D721Med (cell line): Measurements from ENCODE around the gene TEX9.
"Not testable (repeated sequence)": the region's sequence is repeated elsewhere in the genome, so short reads cannot be mapped to it uniquely, and the experiment has no call there.

Source experiments
- DNase-seq: peaks from one replicate; pipeline ENCODE4 v3.0.0; 2011; ENCODE audit warnings: low spot score; ENCODE audit not compliant: insufficient read length
- FAIRE-seq: peaks from 2 replicates; lab custom pipeline; 2011; peaks lifted over from hg19 to GRCh38; lab: Jason Lieb, UNC
- TF ChIP-seq, protein P1 (sequence below): IDR thresholded peaks from 2 replicates; pipeline ENCODE4 v1.5.1; 2012; ENCODE audit warnings: mild to moderate bottlenecking, control low read depth; ENCODE audit not compliant: insufficient read depth; ENCODE audit errors: missing control alignments

The TEX9 gene

DNA sequence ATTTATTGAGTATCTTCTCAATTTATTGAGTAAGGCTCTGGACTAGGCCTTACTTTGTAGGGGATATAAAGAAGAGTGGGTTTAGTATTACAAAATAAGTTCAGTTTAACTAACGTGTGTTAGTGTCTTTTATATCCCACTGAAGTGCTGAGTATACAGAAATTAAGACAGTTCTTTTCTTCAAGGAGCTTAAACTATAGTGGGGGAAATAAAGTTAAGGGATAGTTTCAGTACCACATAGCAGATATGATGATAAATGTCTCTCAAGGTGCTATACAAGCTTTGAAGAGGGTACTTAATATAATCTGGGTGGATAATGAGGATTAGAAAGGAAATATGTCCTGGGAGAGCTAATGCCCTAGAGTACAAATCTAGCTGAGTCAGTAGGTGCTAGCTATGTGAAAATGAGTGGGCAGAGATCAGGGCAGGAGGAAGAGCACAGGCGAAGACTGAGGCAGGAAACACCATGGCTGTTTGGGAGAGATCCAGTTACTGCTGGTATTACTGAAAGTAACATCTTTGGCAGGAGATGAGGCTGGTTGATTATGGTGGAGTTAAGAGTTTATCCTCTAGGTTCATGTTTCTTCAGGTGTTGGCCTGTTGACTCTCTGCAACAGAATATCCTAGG is 46.0 kb downstream of the TEX9 start:
- FAIRE-seq (peak; percentile 99), DNase-seq (no peak)
- TF ChIP-seq, protein P1, sequence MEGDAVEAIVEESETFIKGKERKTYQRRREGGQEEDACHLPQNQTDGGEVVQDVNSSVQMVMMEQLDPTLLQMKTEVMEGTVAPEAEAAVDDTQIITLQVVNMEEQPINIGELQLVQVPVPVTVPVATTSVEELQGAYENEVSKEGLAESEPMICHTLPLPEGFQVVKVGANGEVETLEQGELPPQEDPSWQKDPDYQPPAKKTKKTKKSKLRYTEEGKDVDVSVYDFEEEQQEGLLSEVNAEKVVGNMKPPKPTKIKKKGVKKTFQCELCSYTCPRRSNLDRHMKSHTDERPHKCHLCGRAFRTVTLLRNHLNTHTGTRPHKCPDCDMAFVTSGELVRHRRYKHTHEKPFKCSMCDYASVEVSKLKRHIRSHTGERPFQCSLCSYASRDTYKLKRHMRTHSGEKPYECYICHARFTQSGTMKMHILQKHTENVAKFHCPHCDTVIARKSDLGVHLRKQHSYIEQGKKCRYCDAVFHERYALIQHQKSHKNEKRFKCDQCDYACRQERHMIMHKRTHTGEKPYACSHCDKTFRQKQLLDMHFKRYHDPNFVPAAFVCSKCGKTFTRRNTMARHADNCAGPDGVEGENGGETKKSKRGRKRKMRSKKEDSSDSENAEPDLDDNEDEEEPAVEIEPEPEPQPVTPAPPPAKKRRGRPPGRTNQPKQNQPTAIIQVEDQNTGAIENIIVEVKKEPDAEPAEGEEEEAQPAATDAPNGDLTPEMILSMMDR, result no peak

DNA sequence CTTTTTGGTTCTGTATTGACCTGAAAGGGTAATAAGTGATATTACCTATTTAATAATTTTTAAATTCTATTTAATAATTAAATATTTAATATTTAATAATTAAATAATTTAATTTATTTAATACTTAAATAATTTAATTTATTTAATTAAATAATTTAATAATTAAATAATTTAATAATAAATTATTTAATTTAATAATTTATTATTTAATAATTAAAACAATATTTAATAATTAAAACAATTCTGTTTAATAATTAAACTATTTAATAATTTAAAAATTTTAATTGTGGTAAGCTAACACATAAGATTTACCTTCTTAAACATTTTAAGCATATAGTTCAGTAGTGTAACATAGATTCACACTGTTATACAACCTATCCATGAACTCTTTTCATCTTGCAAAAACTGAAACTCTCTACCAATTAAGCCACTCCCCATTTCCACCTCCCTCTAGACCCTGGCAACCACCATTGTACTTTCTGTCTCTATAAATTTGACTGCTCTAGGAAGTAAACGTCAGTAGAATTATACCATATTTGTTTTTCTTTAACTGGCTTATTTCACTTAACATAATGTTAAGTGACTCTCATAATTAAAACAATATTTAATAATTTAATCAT is 48.0 kb downstream of the TEX9 start:
- peak; percentile 61 for FAIRE-seq
- not testable (repeated sequence) for DNase-seq

GRCh38 chr15:56425276-56425675 is 60.0 kb downstream of the TEX9 start:
- DNase-seq, result no peak
- no peak for FAIRE-seq
- TF ChIP-seq, protein P1, result no peak

GRCh38 chr15:56425976-56426375 is 60.8 kb downstream of the TEX9 start:
- FAIRE-seq (no peak), DNase-seq (no peak)
- TF ChIP-seq, protein P1, result no peak

DNA sequence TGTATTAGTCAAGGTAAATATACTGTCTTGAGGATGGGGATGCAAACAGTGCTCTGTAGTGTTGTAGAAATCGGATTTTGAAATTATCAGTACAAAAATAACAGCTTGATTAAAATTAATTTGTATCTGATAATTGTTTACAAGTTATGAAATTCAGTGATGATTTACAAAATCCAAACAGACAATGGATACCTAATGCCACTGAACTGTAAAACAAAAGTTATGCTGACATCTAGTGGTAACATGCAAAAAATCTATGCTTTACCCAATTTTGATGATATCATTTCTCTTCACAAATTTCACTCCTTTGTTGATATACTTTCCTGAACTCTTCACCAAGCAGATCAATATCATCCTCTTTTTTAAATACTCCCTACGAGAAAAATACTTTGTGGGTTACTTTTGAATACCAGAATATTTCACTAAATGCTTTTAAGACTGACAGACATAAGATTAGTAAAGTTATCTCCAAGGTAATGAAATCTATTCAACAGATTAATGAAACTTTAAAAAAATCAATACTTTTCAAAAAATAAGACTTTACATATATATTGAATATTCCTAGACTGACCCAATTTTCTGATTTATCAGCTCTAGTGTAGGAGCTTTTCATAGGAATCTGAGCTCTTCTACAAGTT is 63.7 kb downstream of the TEX9 start:
- DNase-seq, result no peak
- TF ChIP-seq, protein P1, result peak; percentile 69
- peak; percentile 91 for FAIRE-seq

- DNase-seq (no peak), FAIRE-seq (no peak)
- TF ChIP-seq, protein P1, result no peak
Observed at GRCh38 chr15:56432304-56432703, 67.1 kb downstream of the TEX9 start.

GRCh38 chr15:56440214-56440770 is 75.1 kb downstream of the TEX9 start:
- FAIRE-seq, result no peak
- no peak for DNase-seq
- TF ChIP-seq, protein P1, result no peak
